Neural progenitor cell (in vitro differentiated cells): Measurements from ENCODE around the gene LRRD1.
"Not testable (repeated sequence)": the region's sequence is repeated elsewhere in the genome, so short reads cannot be mapped to it uniquely, and the experiment has no call there.

Experiments
- CTCF ChIP-seq: fragments of 200-600 bp; sonication (generic); IDR thresholded peaks from 2 replicates; pipeline ENCODE4 v1.5.1; 2017; ENCODE audit warnings: antibody characterized with exemption, mild to moderate bottlenecking
- EZH2phosphoT487 ChIP-seq: fragments of 200-600 bp; sonication (generic); IDR thresholded peaks from 2 replicates; pipeline ENCODE4 v1.6.1; 2017; ENCODE audit warnings: antibody characterized with exemption

DNA sequence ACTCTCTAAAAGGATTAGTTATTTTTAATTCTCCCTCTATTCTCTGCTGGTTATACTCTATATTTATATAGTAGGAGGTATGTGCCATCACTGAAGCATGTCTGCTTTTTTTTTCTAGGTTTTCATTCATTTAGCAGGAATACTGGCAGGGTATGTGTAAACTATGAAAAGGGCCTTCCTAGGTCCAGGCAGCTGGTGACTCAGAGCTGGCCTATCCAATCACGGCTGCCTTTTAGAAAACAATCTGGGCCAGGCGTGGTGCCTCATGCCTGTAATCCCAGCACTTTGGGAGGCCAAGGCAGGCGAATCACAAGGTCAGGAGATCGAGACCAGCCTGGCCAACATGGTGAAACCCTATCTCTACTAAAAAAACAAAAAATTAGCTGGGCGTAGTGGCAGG lies 76.1 kb downstream of the LRRD1 start:
- not testable (repeated sequence) for TF ChIP-seq CTCF, EZH2phosphoT487
